GM21576 (cell line): Measurements from ENCODE around the gene MCF2L.
"Not testable (repeated sequence)": the region's sequence is repeated elsewhere in the genome, so short reads cannot be mapped to it uniquely, and the experiment has no call there.

ENCODE experiments used
- ATAC-seq: cut with Tn5 transposase; IDR thresholded peaks from one replicate; pipeline ENCODE4 v1.9.1; 2021; ENCODE audit warnings: mild to moderate bottlenecking, moderate library complexity; ENCODE audit not compliant: unreplicated experiment

The MCF2L gene

DNA sequence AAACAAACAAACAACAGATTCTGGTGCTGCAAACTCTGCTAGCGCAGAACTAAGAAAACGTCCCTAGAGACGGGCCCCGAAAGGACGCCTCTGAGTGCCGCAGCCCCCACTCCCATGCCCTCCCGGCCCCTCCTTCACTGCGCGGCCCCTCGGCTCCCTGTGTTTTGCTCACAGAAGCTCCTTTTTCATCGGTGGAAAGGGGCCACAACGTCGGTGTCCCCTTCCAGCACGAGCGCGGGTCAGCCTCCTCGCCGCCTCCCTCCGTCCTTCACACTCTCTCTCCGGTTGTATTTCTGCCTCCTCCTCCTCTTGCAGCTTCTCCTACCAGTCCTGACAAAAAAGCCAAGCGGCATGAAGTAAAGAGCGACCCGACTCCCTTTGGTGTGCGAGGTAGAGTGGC lies 121.8 kb downstream of the MCF2L start:
- ATAC-seq = no peak

DNA sequence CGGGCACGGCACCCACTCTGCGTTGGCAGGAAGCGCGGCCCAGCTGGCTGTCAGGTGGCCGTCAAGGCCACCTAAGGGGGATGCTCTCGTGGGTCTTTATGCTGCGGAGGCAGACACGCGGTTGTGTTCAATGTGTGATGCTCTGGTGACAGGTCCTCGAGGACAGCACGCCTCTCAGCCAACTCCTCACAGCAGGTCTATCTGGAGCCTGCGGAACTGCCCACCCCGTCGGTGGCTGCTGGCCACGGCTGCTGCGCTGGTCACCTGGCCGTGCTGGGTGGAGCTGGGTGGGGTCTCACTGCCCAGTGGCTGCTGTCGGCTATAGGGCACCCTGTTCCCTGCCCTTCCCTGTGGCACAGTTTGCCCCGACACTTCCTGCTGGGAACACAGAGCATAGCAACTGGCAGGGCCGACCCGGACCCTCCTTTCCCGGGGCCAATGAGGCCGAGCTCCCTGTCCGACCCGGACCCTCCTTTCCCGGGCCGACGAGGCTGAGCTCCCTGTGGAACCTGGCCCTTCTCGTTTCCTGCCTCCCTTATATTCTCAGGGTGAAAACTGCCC lies 122.3 kb downstream of the MCF2L start:
- ATAC-seq = no peak

DNA sequence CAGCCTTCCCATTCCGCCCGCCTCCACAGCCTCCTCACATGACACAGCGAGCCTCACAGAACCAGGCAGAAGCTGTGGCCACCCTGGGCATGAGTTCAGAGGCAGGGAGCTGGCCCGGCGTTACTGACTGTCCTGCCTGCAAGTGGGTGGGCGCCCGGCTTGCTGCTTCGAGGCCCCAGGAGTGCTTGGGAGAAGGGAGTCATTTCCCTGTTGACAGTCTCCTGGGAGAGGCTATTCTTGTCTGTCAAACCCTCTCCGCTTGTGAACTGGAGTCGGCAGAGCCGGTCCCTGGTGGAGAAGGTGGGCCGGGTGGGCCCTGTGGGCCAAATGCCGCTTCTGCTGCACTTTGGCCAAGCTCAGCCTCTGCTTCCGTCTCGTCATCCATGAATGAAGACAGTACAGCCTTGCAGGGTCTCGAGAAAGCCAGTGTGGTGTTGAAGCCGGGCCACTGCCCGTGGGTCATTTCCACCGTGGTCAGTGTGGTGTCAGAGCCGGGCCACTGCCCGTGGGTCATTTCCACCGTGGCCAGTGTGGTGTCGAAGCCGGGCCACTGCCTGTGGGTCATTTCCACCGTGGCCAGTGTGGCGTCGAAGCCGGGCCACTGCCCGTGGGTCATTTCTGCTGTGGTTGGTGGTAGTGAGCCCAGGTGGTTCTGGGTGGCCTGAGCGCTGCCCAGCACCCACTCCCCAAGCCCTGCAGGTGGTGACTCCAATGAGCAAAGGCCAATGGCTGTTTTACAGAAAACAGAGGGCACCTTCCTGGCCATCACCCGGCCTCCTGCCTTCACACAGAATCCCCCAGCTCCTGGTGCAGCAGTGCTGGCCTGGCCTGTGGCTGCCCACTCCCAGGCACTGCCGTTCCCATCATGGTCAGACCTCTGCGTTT lies 123.1 kb downstream of the MCF2L start:
- no peak for ATAC-seq

DNA sequence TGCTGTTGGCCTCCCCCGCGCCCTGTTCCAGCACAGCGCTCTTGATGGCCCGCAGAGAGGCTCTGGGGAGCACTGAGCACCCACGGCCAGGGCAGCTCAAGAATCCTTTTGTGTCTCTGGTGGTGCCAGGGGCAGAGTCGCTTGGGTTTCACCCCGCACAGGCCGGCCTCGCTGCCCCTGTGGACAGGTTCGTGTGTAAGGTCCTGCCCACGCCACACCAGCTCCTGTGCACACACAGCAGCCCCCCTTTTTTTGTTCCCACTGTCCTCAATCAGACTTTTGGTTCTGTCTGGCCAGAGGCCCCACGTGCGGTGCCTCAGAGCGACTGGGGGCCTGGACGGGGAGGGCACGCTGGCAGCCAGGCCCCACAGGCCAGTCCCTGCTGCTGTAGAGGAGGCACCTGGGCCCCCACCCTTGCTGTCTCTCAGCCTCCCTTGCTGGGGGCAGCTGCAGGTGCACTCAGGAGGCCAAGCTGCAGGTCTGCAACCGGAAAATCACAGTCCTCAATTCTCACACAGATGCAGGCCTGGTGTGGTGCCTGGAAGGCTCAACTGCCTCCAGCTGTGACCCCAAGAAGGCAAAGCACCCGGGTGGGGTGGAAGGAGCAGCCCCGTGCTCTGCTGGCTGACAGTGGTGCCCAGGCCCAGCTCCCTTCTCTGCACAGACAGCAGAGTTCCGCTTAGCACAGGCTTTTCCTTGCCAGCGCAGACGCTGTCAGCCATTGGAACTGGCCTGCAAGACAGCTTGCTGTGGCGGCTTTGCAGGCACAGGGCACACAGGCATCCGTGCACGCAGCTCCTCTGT lies 124.0 kb downstream of the MCF2L start:
- no peak for ATAC-seq

DNA sequence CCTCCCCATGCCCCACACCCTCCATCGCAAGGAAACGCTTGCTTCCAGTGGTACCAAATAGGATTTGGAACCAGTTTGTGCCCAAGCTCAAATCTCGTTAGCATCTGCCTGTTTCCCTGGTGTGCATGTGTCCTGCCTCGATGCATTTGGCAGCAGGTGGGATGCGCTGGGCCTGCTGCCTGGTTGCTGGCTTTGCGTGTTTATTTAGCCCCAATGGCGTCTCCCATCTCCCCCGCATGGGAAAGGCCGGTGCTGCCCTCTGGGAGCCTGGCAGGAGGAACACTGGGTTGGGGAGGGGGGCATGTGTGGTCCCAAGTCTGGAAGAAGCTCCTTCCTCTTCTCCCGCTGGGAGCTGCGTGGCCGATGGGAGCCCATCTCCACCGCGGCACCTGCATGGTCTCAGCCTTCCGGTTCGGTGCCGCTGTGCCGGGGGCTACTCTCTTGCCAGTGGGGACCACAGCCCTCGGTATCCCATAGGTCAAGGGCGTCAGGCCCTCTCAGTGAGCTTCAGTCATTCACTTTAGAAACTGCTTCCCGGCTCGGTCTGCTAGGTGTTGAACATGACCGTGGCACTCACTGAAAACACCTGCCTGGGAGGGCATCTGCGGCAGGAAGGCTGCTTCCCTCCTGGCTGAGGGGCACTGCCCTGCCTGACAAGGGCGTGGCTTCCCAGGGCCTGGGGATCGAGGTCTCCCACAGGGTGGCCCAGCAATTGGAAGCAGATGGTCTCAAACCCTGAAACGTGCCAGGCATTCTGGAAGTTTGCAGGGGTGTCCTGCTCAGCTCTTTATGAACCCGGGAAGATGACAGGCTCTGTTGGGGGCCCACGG lies 124.8 kb downstream of the MCF2L start:
- no peak for ATAC-seq

DNA sequence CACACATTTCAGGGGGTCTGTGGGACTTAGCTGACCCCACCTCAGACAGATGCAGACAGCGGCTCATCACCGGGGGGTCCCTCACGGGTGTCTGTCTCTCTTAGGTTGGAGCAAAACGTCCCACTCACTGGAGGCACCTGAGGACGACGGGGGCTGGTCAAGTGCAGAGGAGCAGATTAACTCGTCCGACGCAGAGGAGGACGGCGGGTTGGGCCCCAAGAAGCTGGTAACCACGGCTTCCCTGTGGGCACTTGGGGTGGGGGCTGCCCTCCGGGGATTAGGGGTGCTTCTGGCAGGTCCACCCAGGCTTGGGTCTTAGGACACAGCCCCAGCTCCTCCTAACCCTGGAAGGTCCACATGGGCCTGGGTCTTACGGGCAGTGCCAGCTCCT lies 125.4 kb downstream of the MCF2L start:
- ATAC-seq = no peak

DNA sequence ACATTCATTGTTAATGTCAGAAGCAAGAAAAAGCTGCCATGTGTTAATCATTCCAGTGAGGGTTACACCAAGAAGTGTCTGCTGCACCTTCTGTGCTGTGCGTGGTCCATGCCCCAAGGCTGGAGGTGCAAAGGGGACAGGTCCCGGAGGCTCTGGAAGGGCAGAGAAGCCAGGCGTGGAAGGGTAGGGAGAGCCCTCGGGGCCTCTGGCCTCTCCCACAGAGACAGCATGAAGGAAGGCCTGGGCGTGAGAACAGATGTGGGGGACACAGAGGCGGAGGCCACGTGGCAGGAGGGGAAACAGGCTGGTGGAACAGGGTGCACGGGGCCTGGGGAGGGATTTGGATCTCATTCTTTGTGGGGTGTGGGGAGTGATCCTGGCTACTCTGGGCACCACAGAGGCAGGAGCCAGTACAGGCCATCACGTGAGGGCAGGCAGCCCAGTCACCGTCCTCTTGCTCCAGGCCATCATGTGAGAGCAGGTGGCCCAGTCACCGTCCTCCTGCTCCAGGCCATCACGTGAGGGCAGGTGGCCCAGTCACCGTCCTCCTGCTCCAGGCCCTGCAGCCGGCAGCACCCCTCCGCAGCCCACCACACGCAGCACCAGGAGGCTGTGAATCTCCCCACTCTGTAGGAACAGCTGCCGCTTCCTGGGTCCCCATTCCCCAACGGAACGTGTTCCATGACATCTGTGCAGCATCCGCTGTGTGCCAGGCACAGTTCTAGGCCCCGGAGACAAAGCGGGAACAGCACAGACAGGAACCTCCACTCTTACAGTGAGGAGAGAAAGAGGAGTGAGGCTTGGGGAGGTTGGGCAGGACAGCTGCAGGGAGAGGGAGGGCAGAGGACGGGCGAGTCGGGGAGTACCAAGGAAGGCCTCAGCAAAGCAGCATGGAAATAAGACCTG lies 126.4 kb downstream of the MCF2L start:
- no peak for ATAC-seq

DNA sequence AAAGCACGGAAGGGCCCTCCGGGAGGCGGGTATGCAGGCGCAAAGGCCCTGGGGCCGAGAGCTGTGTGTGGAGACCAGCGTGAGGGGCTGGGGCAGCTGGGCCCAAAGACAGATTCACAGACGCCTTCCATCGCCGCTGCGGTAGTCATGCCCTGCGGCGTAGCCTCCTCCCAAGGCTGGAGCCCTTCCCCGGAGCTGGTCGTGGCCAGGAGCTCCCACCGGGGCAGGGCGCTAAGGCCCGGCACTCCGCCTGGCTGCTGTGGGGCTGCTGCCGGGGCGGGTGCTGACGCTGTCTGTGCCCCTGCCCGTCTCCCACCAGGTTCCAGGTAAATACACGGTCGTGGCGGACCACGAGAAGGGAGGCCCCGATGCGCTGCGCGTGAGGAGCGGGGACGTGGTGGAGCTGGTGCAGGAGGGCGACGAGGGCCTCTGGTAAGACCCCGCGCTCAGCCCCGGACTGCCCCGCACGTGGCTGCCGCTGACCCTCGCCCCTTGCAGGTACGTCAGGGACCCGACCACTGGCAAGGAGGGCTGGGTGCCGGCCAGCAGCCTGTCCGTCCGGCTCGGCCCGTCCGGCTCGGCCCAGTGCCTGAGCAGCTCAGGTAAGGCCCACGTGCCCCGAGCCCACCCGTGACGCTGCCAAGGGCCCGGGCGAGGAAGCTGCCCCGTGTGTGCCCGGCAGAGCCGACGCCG lies 127.2 kb downstream of the MCF2L start:
- ATAC-seq = no peak

DNA sequence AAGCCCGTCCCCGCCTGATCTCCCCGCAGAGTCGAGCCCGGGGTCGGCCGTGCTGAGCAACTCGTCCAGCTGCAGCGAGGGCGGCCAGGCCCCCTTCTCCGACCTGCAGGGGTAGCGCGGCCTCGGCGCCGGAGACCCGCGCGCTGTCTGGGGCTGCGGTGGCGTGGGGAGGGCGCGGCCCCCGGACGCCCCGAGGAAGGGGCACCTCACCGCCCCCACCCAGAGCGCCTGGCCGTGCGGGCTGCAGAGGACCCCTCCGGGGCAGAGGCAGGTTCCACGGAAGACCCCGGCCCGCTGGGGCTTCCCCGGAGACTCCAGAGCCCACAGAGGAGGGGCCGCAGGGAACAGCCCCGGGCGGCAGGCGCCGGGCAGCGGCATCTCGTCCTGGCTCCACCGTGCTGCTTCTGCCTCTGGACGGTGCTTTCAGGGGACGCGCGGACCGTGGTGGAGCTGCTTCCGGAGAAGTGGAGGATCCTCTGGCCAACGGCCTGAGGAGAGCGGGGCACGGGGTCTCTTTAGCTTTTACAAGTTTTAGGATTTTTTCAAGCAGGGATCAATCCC lies 127.8 kb downstream of the MCF2L start:
- no peak for ATAC-seq

DNA sequence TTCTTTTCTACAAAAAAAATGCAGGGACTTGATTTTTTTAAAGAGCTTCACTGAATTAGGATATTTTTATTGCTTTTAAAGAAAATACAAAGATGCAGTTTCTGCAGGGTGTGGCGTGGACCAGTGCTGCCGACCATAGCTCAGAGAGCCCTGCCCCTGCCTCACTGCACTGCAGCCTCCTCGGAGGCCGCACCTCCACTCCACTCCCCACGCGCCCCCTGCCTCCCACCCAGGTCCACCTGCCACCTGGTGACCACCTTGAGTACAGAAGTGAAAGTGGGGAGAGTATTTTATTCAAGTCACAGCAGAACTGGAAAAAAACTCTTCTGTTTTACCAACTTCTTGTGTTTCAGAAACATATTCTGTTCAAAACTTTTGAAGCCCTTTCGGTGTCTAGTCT lies 128.6 kb downstream of the MCF2L start:
- ATAC-seq = no peak

DNA sequence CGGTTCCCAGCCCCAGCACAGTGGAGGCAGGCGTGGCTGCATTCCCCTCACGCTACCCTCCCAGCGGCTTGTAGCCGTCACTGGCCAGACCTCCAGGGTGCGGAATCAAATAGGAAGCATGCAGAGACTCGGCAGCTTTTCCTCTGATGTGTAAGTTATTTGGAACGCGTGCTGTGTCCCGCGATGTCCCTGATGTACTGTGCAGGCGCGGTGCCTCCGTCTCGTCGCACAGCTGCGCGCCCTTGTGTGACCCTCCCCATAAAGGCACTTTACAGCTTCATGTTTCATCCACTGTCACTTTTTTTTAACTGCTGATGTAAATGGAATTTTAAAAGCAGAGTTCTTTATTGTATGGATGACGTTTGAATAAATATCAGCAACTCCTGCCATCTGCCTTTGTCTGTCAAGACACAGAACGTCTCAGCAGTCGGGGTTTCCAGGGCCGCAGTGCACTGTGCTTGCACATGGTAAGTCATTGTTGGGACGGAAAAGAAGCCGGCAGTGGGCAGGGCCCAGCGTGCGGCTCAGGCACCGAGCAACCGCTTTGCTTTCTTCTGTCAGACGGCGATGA lies 129.2 kb downstream of the MCF2L start:
- no peak for ATAC-seq

DNA sequence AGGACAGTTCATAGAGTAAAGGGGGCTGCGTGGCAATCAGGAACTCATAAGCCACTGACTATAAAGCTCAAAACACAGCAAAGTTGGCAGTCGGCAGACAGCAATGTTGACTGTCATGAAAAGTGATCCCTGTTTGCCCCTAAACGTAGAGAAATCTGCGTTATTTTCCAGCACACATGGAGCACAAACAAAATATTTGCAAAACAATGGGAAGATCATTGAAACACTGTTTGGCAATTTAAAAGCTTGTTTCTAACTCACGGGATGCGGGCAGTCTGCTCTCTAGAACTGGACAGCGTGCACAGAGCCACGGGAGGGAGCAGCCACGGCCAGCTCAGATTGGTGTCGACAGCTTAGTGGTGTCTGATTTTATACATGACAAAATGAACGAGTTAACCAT lies 130.1 kb downstream of the MCF2L start:
- no peak for ATAC-seq

DNA sequence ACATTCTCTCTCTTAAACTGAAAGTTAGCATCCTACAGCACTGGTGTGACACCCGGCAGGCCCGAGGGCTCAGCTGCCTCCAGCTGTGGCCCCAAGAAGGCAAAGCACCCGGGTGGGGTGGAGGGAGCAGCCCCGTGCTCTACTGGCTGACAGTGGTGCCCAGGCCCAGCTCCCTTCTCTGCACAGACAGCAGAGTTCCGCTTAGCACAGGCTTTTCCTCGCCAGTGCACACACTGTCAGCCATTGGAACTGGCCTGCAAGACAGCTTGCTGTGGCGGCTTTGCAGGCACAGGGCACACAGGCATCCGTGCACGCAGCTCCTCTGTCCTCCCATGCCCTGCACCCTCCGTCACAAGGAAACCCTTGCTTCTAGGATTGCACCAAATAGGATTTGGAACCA lies 133.3 kb downstream of the MCF2L start:
- ATAC-seq = not testable (repeated sequence)

DNA sequence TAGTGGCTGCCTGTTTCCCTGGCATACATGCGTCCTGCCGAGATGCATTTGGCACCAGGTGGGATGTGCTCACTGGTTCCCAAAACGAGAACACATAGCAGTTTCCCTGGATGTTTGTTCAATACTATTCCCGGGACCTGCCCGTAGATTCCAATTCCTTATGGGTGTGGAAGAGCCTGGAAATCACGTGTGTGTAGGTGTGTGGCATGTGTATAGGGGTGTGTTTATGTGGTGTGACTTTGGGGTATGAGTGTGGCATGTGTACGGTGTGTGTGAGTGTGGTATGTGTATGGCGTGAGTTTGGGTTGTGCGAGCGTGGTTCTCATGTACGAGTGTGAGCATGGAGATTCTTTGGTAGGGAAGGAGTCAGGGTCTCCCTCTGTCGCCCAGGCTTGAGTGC lies 133.7 kb downstream of the MCF2L start:
- ATAC-seq = no peak

DNA sequence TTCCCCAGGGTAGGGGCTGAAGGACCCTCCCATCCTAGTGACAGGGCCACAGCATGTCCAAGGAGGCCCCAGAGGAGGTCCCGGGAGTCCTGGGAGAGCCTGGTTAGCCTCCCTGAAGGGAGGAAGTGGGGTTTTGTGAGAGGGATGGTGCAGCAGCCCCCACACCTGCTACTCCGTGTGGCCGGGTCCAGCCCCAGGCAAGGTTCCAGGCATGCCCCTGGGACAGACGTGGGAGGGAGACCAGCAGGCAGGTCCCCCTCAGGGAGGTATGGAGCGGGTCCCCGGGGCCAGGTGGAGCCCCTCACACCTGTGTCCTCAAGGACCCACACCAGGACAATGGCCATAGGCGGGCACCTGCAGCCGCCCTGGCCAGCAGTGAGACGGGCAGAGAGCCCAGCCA lies 134.6 kb downstream of the MCF2L start:
- ATAC-seq = no peak

DNA sequence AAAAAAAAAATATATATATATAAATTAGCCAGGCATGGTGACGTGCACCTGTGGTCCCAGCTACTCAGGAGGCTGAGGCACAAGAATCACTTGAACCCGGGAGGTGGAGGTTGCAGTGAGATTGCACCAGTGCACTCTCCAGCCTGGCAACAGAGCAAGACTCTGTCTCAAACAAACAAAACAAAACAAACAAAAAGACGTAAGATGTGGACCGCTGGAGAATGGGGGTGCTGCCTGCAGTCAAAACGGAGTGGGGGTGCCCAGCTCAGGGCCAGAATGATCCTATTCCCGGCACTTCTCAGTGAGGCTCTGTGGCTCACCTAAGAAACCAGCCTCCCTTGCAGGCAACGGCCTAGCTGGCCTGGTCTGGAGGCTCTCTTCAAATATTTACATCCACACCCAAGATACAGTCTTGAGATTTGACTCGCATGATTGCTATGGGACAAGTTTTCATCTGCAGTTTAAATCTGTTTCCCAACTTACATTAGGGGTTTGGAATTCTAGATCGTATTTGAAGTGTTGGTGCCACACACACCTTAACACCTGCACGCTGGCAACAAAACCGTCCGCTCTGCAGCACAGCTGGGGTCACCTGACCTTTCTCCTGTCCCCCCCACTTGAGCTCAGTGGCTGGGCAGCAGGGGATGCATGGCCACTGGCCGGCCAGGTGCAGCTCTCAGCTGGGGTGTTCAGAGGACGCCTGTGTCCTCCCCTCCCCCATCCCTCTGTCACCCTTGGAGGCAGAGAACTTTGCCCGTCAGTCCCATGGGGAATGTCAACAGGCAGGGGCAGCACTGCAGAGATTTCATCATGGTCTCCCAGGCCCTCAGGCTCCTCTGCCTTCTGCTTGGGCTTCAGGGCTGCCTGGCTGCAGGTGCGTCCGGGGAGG lies 136.3 kb downstream of the MCF2L start, which contains the start of gene F7:
F7 (plus strand) TSS at position 760 of the 889 bp plus-strand sequence; CDS start at position 811, 51 bp downstream.
- no peak for ATAC-seq

DNA sequence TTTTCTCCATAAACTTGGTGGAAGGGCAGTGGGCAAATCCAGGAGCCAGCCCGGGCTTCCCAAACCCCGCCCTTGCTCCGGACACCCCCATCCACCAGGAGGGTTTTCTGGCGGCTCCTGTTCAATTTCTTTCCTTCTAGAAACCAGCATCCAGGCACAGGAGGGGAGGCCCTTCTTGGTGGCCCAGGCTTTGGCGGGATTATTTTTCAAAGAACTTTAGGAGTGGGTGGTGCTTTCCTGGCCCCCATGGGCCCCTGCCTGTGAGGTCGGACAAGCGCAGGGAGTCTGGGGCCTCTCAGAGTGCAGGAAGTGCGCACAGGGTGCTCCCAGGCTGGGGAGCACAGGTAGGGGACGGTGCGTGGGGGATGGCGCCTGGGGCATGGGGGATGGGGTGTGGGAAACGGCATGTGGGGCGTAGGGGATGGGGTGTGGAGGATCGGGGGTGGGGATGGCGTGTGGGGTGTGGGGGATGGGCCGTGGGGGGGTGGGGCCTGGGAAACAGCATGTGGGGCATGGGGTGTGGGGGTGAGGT lies 137.0 kb downstream of the MCF2L start:
- ATAC-seq = no peak
